Dendritic cell treated with granulocyte-macrophage colony-stimulating factor and Interleukin-4, amounts not matched to agents 40 ng/mL and 50 ng/mL, for 4 days (primary cell): ENCODE results near the gene RAD51B.

Experiments used
- H3K27ac Mint-ChIP-seq: one replicate; pipeline ENCODE4 v1.8.0; 2022; ENCODE audit warnings: mild to moderate bottlenecking, mixed read lengths
- H3K27me3 Mint-ChIP-seq: one replicate; pipeline ENCODE4 v1.8.0; 2022; ENCODE audit warnings: mild to moderate bottlenecking, mixed read lengths
- H3K36me3 Mint-ChIP-seq: one replicate; pipeline ENCODE4 v1.8.0; 2022; ENCODE audit warnings: low read depth, mixed read lengths
- H3K4me1 Mint-ChIP-seq: one replicate; pipeline ENCODE4 v1.8.0; 2022; ENCODE audit warnings: low read depth, mixed read lengths
- H3K4me3 Mint-ChIP-seq: one replicate; pipeline ENCODE4 v1.8.0; 2022; ENCODE audit warnings: mild to moderate bottlenecking, moderate library complexity, mixed read lengths
- H3K9me3 Mint-ChIP-seq: one replicate; pipeline ENCODE4 v1.8.0; 2022; ENCODE audit warnings: mixed read lengths
- intact Hi-C: fragments of 100-400 bp; cut with micrococcal nuclease; formaldehyde crosslinking; loops from one replicate; pipeline ENCODE4 v1.15.0; 2022

Gene RAD51B

DNA sequence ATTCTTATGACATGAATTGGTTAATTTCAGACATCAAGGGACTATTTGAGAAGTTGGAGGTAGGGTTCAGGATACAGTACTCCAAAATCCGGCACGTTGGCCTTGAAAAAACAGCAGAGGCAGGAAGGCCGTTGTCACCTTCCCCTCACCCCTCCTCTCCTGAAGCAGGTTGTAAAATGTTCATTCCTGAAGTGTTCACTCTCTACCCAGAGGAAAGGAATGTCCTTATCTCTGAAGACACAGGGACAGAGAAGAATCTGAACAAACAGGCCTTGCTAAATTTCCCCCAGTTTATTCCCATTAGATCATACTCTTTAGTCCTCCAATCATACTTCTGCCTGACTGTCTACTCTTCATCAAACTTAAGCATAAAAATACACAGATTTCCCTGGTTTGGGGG lies 659.7 kb downstream of the RAD51B start:
- Mint-ChIP-seq H3K36me3 (no peaks in the 10 kb centered on the region), H3K9me3 (no peaks in the 10 kb centered on the region), H3K4me3 (no peak overlapping the region), H3K27me3 (no peaks in the 10 kb centered on the region), H3K4me1 (peaks cover 40% of the 10 kb centered on the region), H3K27ac (no peak overlapping the region)
- intact Hi-C loops: loop anchor here (10.0 kb wide), 1 partner anchor 306 kb away; no protein-coding TSS in a partner anchor

DNA sequence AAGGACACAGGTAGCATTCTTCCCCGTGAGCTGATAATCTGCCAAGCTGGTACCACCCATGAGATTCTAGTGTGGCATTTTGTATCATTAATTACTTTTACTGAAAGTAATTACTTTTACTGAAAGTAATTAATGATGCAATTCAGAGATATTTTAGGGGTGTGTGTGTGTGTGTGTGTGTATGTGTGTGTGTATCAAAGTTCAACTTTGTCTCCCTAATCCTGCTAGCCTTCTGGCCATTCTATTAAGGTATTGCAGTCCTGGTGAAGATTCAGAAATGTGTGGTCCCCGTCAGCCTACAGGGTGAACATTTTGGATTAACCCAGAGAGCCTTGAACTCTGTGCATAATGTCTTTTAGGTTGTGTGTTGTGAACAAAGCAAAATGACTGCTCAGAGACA lies 662.4 kb downstream of the RAD51B start:
- peaks cover 40% of the 10 kb centered on the region for H3K4me1 Mint-ChIP-seq
- intact Hi-C loops: no loop called here
- H3K27me3 Mint-ChIP-seq: no peaks in the 10 kb centered on the region
- H3K9me3 Mint-ChIP-seq: no peaks in the 10 kb centered on the region
- no peaks in the 10 kb centered on the region for H3K36me3 Mint-ChIP-seq
- no peak overlapping the region for H3K4me3 Mint-ChIP-seq
- no peak overlapping the region for H3K27ac Mint-ChIP-seq

DNA sequence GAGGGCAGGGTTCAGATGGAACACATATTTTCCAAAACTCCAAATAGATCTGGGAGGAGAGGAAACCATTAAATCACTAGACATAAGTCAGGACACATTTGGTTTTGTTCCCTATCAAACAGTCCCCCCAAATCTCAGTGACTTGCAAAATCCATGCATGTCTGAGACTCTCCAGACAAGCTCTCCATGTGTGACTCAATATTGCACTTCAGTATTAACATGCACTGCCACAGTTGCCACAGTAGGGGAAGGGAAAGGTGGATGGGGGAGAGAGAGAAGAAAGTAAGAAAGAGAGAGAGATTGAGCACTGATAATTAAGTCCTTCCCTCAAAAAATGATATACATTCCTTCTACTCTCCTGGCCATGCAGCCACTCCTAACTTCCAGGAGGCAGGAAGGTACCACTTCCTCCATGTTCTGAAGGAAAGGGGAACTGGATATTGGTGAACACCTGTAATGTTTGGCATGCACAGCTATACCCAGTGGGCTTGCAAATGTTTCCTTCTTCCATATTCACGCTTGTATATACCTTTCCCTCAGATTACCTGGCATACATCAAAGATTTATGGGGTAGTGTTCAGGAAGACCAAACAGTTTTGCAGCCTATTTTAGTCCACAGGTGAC lies 663.3 kb downstream of the RAD51B start:
- Mint-ChIP-seq H3K27me3 (no peaks in the 10 kb centered on the region), H3K36me3 (no peaks in the 10 kb centered on the region), H3K4me1 (peaks cover 35% of the 10 kb centered on the region), H3K4me3 (no peak overlapping the region), H3K27ac (no peak overlapping the region), H3K9me3 (no peaks in the 10 kb centered on the region)
- intact Hi-C loops: no loop called here

GRCh38 chr14:68486033-68486732 lies 666.6 kb downstream of the RAD51B start:
- H3K4me1 Mint-ChIP-seq: peaks cover 28% of the 10 kb centered on the region
- H3K27ac Mint-ChIP-seq: no peak overlapping the region
- H3K4me3 Mint-ChIP-seq: no peak overlapping the region
- H3K27me3 Mint-ChIP-seq: no peaks in the 10 kb centered on the region
- intact Hi-C loops: no loop called here
- no peaks in the 10 kb centered on the region for H3K9me3 Mint-ChIP-seq
- no peaks in the 10 kb centered on the region for H3K36me3 Mint-ChIP-seq

DNA sequence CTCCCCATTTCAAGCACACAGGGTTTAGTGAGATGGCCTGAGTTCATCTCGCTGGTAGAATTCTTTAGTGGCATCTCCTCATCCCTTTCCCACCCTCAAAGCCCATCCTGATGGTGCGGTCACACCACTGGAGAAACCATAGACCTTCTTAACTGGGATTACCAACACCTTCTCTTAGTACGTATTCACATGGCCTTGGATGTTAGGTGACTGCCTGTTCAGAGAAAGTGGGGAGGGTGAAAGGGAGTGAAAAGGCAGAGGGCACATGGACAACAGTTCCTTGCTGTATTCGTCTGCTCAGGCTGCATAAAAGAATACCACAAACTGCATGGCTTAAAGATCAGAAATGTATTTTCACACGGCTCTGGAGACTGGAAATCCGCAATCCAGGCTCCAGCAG lies 667.2 kb downstream of the RAD51B start:
- no peaks in the 10 kb centered on the region for H3K36me3 Mint-ChIP-seq
- H3K27ac Mint-ChIP-seq: no peak overlapping the region
- H3K9me3 Mint-ChIP-seq: no peaks in the 10 kb centered on the region
- H3K4me1 Mint-ChIP-seq: peaks cover 28% of the 10 kb centered on the region
- H3K27me3 Mint-ChIP-seq: no peaks in the 10 kb centered on the region
- intact Hi-C loops: no loop called here
- H3K4me3 Mint-ChIP-seq: no peak overlapping the region

DNA sequence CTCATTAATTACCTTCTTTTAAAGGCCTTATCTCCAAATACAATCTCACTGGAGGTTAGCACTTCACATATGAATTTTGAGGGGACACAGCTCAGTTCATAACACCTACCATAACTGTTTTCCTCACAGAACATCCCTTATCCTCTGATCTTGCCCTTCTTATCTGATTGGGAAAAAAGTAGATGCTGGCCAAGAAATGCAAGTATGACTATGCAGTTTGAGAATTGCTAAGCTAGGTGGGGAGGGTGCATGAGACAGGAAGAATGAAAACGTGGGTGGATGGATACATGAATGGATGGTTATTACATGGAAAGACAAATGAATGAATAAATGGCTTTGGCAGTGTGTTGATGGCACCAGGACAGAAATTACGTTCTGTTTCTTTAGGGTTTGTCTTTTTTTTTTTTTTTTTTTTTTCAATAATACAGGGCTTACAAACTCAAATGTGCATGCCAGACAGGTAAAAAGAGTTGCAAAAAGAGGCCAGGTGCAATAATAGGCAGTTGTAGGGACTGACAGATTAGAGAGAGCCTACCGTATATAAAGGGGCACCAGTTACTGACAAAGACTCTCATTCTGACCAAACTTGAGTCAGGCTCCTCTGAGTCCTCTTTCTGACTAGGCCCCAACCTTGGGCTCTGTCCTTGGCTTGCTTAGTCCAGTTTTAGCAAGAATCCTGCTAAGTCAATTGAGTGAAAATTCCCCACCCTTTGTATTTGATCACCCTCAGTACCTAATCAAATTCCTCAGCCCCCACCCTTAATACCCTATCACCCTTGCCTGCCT lies 668.4 kb downstream of the RAD51B start:
- intact Hi-C loops: no loop called here

GRCh38 chr14:68491793-68492192 lies 672.2 kb downstream of the RAD51B start:
- Mint-ChIP-seq H3K4me1 (peaks cover 14% of the 10 kb centered on the region), H3K27ac (no peak overlapping the region)

More for the DNA sequence above, 668.4 kb downstream of the RAD51B start:
- Mint-ChIP-seq H3K4me1 (peaks cover 23% of the 10 kb centered on the region), H3K27me3 (peaks cover 1% of the 10 kb centered on the region), H3K36me3 (no peaks in the 10 kb centered on the region), H3K27ac (no peak overlapping the region), H3K9me3 (no peaks in the 10 kb centered on the region), H3K4me3 (no peak overlapping the region)

DNA sequence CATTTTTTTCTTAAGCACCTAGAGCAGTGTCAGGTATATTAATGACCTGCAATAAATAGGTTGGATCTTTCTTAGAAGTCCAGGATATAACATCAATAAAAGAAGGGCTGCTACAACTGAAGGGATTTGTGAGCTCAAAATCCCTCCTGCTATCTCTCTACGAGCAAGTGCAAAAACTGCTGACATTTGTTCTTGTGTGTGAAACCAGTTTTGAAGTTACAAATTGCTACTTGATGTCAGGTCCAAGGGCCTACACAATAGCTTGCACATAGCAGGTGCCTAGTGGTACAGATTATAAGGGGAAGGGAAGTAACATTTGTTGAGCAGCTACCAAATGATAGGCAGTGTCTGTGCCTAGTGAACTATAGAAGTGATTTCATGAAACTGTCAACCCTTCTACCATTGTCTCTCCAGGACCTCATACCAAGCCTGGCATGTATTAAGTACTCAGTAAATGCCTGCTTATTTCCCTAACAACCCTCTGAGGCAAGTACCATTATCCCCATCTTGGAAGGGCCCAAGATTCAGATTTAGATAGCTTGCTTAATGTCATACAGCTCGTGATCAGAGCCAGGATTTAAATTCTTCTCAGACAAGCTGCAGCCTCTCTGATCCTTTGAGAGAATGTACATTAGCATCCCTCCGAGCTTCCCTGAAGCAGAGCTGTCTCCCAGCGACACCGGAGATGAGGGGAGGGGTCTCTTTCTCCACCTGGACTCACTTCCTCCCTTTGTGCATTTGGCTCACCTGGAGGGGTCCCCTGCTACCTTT lies 673.0 kb downstream of the RAD51B start:
- Mint-ChIP-seq H3K27me3 (peaks cover 11% of the 10 kb centered on the region), H3K27ac (no peak overlapping the region), H3K4me1 (peaks cover 14% of the 10 kb centered on the region), H3K36me3 (no peaks in the 10 kb centered on the region), H3K9me3 (no peaks in the 10 kb centered on the region), H3K4me3 (no peak overlapping the region)
- intact Hi-C loops: no loop called here

More at GRCh38 chr14:68491793-68492192, 672.2 kb downstream of the RAD51B start:
- H3K27me3 Mint-ChIP-seq: peaks cover 11% of the 10 kb centered on the region
- H3K9me3 Mint-ChIP-seq: no peaks in the 10 kb centered on the region
- intact Hi-C loops: no loop called here
- H3K36me3 Mint-ChIP-seq: no peaks in the 10 kb centered on the region
- no peak overlapping the region for H3K4me3 Mint-ChIP-seq

DNA sequence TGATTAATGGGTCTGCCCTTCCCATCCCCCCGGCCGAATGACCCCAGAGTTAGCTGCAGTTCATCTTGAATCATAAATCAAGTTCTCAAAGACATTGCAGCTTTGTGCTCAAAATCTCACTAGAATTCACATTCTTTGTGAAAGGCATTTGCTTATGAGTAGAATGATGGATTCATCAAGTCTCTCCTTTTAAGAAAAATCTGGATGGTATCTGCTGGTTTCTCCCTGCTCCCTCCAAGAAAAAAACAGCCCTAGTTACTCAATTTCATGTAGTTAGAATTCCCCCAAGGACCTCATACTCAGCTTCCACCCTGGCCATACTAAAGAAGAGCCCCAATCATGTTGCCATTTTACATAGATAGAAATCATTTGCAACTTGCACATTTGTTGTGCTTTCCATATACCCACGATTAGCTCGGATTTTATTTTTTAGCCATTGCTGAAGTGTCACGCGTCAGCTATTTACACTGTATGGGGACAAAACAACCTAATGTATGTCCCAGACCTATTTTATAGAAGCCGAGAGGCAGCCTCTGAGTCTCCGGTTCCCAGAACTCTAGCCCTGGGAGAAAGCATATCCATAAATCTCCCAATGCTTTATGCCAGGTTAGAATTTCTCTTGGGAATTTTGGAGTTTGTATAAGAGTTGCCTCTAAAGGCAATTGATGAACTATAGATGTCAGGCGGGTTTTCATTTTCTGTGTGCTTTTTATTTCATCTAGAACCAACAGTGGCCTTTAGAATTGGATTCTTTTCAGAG lies 673.8 kb downstream of the RAD51B start:
- Mint-ChIP-seq H3K27ac (no peak overlapping the region), H3K36me3 (no peaks in the 10 kb centered on the region), H3K27me3 (peaks cover 11% of the 10 kb centered on the region), H3K4me1 (peaks cover 8% of the 10 kb centered on the region), H3K9me3 (no peaks in the 10 kb centered on the region), H3K4me3 (no peak overlapping the region)
- intact Hi-C loops: no loop called here

- Mint-ChIP-seq H3K27ac (no peak overlapping the region), H3K9me3 (no peaks in the 10 kb centered on the region), H3K4me1 (peaks cover 14% of the 10 kb centered on the region), H3K4me3 (no peak overlapping the region), H3K27me3 (peaks cover 11% of the 10 kb centered on the region), H3K36me3 (no peaks in the 10 kb centered on the region)
- intact Hi-C loops: no loop called here
Observed at GRCh38 chr14:68495101-68496039, 675.8 kb downstream of the RAD51B start.

GRCh38 chr14:68497011-68497410 lies 677.4 kb downstream of the RAD51B start:
- H3K4me1 Mint-ChIP-seq: peaks cover 24% of the 10 kb centered on the region
- intact Hi-C loops: no loop called here

DNA sequence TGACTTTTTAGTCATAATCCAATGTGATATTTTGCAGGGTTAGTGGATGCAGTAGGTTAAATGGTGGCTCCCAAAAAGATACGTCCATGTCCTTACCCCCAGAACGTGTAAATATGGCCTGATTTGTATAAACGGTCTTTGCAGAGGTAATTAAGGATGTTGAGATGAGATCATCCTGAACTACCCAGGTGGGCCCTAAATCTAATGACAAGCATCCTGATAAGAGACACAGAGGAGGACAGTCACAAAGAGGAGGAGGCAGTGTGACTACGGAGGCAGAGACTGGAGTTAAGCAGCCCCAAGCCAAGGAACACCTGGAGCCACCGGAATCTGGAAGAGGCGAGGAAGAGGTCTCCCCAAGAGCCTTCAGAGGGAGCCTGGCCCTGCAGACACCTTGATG lies 679.9 kb downstream of the RAD51B start:
- H3K36me3 Mint-ChIP-seq: no peaks in the 10 kb centered on the region
- intact Hi-C loops: no loop called here
- no peaks in the 10 kb centered on the region for H3K9me3 Mint-ChIP-seq
- peak overlapping the region; percentile 31 for H3K27ac Mint-ChIP-seq
- peaks cover 33% of the 10 kb centered on the region for H3K4me1 Mint-ChIP-seq
- no peak overlapping the region for H3K4me3 Mint-ChIP-seq
- H3K27me3 Mint-ChIP-seq: peaks cover 8% of the 10 kb centered on the region

More at GRCh38 chr14:68497011-68497410, 677.4 kb downstream of the RAD51B start:
- peaks cover 11% of the 10 kb centered on the region for H3K27me3 Mint-ChIP-seq
- H3K27ac Mint-ChIP-seq: no peak overlapping the region
- no peak overlapping the region for H3K4me3 Mint-ChIP-seq
- no peaks in the 10 kb centered on the region for H3K36me3 Mint-ChIP-seq
- no peaks in the 10 kb centered on the region for H3K9me3 Mint-ChIP-seq
